Stimulated activated naive CD8-positive, alpha-beta T cell treated with anti-CD3 and anti-CD28 coated beads, Interleukin-15, Interleukin-2, amounts not matched to agents 100 U/mL and 50 U/mL, for 24 hours (primary cell): ENCODE data around the gene SORCS2.
A peak's percentile ranks its signal among the peaks of the same experiment; 100 is the strongest.

ENCODE experiments used
- ATAC-seq: fragments of 150-1000 bp; cut with Tn5 transposase; one replicate; pipeline ENCODE4 v1.10.0; 2021
- DNase-seq: peaks from one replicate; pipeline ENCODE4 v3.0.0; 2021

Gene SORCS2

GRCh38 chr4:7356667-7357310 lies 164.5 kb downstream of the SORCS2 start:
- peak; percentile 33 for ATAC-seq

GRCh38 chr4:7357323-7357722 lies 165.0 kb downstream of the SORCS2 start:
- DNase-seq (no peak), ATAC-seq (no peak)

More at GRCh38 chr4:7356667-7357310, 164.5 kb downstream of the SORCS2 start:
- DNase-seq, result no peak

- DNase-seq (no peak), ATAC-seq (no peak)
Measured at GRCh38 chr4:7358100-7358735, 165.9 kb downstream of the SORCS2 start.

- ATAC-seq (no peak), DNase-seq (no peak)
Measured at GRCh38 chr4:7359400-7360062, 167.2 kb downstream of the SORCS2 start.

DNA sequence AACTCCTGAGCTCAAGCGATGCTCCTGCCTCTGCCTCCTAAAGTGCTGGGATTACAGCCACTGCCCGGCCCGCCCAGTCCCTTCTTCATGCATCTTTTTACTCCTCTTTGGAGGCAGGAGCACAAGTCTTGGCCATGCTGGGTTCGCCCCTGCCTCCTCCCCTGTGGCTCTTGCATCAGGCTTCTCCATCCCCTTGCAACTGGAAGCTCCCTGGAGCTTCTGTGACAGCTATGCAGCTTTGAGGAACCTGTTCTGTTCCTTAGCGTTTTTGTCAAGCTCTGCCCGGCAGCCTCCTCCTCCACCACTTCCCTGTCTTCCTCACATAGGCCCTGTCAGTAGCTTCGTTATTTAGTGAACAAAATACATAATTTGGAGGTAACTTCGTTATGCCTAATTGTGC lies 168.5 kb downstream of the SORCS2 start:
- no peak for ATAC-seq
- no peak for DNase-seq

GRCh38 chr4:7361280-7361895 lies 169.1 kb downstream of the SORCS2 start:
- DNase-seq, result no peak
- no peak for ATAC-seq

DNA sequence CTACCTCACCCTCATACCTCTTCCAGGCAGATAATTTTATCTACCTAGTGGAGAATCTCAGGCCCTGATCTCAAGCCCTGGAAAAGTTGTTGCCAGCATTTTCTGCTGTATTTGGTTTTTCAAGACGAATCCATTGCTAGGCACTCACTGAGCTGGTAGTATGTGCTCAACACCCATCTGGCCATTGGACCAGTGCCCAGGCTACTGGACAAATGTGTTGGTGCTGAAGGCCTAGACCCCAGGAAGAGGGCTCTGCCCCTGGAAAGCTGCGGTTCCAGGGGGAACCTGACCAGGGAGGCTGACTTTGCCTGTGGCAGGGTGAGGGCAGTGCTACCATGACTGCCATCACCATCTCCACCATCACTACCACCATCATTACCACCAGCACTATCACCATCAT lies 170.0 kb downstream of the SORCS2 start:
- DNase-seq (no peak), ATAC-seq (no peak)

- ATAC-seq, result no peak
Measured at GRCh38 chr4:7362862-7363430, 170.6 kb downstream of the SORCS2 start.

GRCh38 chr4:7364979-7365378 lies 172.6 kb downstream of the SORCS2 start:
- ATAC-seq, result no peak

More at GRCh38 chr4:7362862-7363430, 170.6 kb downstream of the SORCS2 start:
- DNase-seq, result no peak

DNA sequence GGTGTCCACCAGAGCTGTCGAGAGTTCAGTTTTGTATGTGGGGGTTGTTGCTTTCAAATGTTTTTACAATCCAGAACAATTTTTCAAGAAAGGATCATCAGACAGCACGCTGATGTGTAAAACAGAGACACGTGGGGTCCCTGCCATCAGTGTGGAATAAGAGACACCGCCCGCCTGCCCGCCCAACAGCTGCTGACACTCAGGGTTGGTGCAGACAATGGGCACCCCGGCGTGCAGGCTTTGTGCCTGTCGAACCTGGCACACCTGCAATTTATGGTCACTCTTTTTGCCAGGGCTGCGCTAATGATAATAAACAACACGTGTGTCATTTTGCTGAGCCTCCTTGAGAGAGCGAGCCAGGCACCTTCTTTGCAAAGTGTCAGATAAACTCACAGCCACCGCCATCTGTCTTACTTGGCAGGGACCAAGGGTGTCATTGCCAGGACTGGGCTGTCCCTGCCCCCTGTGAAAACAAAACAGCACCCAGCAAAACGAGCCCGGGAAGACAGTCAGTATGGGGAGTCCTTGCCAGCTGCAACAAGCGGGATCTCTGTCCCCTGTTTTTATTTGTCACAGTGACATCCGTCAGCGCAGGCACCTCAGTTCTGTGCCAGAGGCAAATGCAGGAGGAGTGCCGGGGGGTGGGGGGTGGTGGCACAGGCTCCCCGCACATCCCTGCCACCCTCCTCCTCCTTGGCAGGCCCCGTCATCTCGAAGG lies 173.3 kb downstream of the SORCS2 start:
- DNase-seq (no peak), ATAC-seq (no peak)

More at GRCh38 chr4:7364979-7365378, 172.6 kb downstream of the SORCS2 start:
- DNase-seq, result no peak

GRCh38 chr4:7366180-7366945 lies 174.0 kb downstream of the SORCS2 start:
- ATAC-seq (no peak), DNase-seq (no peak)

DNA sequence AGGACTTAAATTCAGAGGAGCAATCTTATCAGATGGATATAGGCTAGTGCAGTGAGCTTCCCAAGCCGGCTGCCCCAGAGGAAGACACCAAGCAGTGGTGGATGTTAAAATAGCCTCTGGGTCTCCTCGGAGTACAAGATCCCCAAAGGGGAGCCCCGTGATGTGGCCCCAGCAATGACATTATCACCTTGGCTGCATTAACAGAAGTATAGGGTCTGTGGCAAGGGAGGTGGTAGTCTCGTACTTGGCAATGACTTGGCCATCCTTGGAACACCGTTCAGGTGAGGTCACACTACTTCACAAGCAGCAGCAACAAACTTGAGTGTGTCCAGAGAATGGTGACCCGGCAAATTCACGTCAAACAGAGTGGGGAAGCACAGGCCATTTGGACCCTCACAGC lies 174.6 kb downstream of the SORCS2 start:
- no peak for DNase-seq

DNA sequence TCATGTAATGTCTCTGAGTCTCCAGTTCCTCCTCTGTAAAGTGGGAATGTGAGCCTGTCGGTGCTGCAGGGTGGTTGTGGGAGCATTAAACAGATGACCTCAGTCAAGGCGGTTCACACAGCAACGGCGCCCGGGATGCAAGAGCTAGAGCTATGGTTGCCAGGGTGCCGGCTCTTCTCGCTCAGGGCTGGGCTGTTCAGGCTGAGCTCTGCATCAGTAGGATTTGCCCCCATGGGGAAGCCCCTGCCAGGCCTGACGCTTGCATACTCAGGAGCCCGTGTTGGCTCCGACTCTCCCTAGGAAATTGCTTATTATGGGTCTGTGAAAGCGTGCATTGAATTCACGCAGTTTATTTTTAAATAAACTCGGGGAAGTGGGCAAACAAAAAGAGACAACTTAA lies 175.1 kb downstream of the SORCS2 start:
- DNase-seq (no peak), ATAC-seq (no peak)

More for the DNA sequence above, 174.6 kb downstream of the SORCS2 start:
- no peak for ATAC-seq

GRCh38 chr4:7367864-7368277 lies 175.5 kb downstream of the SORCS2 start:
- ATAC-seq, result no peak
- no peak for DNase-seq

- DNase-seq (no peak), ATAC-seq (no peak)
Measured at GRCh38 chr4:7368296-7368695, 176.0 kb downstream of the SORCS2 start.

GRCh38 chr4:7369511-7369910 lies 177.2 kb downstream of the SORCS2 start:
- no peak for DNase-seq
- ATAC-seq, result no peak

DNA sequence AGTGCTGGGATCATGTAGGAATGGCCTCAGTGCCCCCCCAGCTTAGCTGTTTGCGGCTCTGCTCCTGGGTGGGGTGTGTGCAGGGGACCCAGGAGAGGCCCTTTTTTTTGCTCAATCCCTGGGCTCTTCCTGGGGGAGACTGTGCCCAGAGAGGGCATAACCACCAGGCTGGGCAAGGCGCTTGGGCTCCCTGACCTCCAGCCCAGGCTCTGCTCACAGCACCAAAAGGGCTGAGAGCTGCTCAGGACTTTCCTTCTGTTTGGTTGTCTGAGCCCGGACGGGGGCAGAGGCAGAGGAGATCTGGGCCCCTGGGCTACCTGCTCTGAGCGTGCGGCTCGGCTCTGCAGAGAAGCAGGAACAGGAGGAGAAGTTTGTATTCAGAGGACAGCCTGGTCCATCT lies 177.7 kb downstream of the SORCS2 start:
- DNase-seq (no peak), ATAC-seq (no peak)

DNA sequence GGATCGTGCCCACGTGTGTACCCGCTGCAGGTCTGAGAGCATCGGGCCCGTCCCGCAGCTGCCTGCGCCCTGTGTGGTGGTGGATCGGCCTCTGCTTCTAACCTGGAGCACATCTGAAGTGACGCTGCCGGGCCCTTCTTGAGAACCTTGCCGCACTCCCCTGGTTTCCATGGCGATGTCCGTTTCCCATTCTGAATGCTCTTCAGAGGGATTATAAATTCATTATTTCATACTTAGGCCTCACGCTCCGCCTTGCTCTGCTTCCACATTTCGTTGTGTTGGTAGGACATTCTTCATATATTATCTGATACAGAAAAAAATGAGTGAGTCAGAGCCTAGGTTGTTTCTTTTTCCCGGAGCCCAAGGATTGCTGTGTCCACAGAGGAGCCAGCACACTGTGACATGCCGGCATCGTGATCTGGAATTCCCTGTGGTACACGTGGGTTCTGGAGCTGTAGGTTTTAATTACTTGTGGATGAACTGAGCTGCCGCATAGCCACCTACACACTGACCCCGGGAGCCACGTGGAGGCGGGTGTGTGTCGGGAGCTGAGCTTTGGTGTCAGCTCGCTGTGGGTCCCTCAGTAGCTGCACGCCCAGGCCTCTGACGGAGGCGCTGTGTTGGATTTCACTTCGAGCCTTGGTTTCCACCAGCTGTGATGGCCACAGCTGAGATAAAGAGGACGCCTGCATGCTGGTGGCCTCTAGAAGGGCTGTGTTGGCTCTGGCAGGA lies 179.0 kb downstream of the SORCS2 start:
- ATAC-seq, result no peak
- no peak for DNase-seq

- ATAC-seq, result no peak
- DNase-seq, result no peak
Measured at GRCh38 chr4:7372673-7373072, 180.3 kb downstream of the SORCS2 start.

GRCh38 chr4:7374571-7374970 lies 182.2 kb downstream of the SORCS2 start:
- ATAC-seq, result no peak
- no peak for DNase-seq
